HEK293 (cell line): ENCODE measurements around the gene RBM17.

Experiments
- ZBTB21 ChIP-seq: fragments of 450-650 bp; formaldehyde crosslinking; IDR thresholded peaks from 2 replicates; pipeline ENCODE4 v1.5.1; 2017; ENCODE audit warnings: missing biosample characterization, missing genetic modification characterization
- ZNF239 ChIP-seq: fragments of 450-650 bp; formaldehyde crosslinking; IDR thresholded peaks from 2 replicates; pipeline ENCODE4 v1.5.1; 2016; ENCODE audit warnings: missing biosample characterization, missing genetic modification characterization
- ZNF785 ChIP-seq: fragments of 450-650 bp; formaldehyde crosslinking; IDR thresholded peaks from 2 replicates; pipeline ENCODE4 v1.5.1; 2016; ENCODE audit warnings: missing biosample characterization, missing genetic modification characterization
- TF ChIP-seq, protein P1 (sequence below): fragments of 450-650 bp; formaldehyde crosslinking; IDR thresholded peaks from 2 replicates; pipeline ENCODE4 v1.5.1; 2016; ENCODE audit warnings: missing biosample characterization, missing genetic modification characterization
- TF ChIP-seq, protein P2 (sequence below): fragments of 450-650 bp; formaldehyde crosslinking; IDR thresholded peaks from 2 replicates; pipeline ENCODE4 v1.5.1; 2016; ENCODE audit warnings: missing biosample characterization, missing genetic modification characterization
- TF ChIP-seq, protein P3 (sequence below): sonication (generic); formaldehyde crosslinking; IDR thresholded peaks from 2 replicates; pipeline ENCODE4 v1.8.1; 2022; ENCODE audit warnings: mild to moderate bottlenecking, moderate library complexity, missing genetic modification reagents
- TF ChIP-seq, protein P4 (sequence below): fragments of 450-650 bp; formaldehyde crosslinking; IDR thresholded peaks from 2 replicates; pipeline ENCODE4 v1.5.1; 2016; ENCODE audit warnings: missing biosample characterization, missing genetic modification characterization

DNA sequence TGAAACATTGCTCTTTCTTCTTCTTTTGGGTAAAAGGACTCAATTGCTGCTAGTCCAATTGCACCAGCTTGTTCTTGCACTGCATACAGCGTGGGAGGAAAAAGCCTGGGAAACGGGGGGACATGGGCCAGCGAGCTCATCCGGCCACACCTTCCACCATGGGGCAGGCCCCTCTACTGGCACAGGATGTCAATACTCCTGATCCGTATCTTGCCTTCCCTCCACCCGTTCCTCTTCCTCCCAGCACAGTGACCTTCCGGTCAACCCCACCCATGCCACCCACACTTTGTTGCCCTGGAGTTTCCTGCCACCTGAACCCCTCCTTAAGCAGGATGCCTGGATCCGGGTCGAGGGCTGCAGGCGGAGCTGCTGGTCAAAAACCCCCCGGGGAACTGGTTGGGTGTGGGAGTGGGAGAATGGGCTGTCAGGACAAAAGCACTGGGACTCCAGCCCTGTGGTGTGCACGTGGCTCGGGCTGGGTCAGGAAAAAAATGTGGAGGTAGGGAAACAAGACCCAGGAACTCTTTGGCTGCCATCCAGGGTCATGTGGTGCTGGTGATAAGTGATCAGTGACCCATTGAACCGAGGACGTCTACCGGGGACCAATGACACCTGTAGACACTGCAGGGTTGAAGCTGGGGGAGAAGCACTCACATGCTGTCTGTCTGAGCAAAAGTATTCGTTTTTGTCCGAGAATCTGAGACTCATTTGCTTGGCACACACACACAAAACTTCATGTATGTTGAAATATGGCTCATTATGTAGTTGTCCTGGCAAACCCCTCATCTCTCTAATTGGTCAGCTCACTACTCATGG, 34.8 kb upstream of the RBM17 start:
- no peak for TF ChIP-seq ZNF785 (tag by site-specific recombination)
- TF ChIP-seq ZBTB21 (tag by site-specific recombination), result no peak
- TF ChIP-seq, protein P1, sequence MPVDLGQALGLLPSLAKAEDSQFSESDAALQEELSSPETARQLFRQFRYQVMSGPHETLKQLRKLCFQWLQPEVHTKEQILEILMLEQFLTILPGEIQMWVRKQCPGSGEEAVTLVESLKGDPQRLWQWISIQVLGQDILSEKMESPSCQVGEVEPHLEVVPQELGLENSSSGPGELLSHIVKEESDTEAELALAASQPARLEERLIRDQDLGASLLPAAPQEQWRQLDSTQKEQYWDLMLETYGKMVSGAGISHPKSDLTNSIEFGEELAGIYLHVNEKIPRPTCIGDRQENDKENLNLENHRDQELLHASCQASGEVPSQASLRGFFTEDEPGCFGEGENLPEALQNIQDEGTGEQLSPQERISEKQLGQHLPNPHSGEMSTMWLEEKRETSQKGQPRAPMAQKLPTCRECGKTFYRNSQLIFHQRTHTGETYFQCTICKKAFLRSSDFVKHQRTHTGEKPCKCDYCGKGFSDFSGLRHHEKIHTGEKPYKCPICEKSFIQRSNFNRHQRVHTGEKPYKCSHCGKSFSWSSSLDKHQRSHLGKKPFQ, result no peak
- TF ChIP-seq ZNF239 (tag by site-specific recombination), result no peak
- TF ChIP-seq, protein P2, sequence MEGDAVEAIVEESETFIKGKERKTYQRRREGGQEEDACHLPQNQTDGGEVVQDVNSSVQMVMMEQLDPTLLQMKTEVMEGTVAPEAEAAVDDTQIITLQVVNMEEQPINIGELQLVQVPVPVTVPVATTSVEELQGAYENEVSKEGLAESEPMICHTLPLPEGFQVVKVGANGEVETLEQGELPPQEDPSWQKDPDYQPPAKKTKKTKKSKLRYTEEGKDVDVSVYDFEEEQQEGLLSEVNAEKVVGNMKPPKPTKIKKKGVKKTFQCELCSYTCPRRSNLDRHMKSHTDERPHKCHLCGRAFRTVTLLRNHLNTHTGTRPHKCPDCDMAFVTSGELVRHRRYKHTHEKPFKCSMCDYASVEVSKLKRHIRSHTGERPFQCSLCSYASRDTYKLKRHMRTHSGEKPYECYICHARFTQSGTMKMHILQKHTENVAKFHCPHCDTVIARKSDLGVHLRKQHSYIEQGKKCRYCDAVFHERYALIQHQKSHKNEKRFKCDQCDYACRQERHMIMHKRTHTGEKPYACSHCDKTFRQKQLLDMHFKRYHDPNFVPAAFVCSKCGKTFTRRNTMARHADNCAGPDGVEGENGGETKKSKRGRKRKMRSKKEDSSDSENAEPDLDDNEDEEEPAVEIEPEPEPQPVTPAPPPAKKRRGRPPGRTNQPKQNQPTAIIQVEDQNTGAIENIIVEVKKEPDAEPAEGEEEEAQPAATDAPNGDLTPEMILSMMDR (tag by site-specific recombination), result no peak
- TF ChIP-seq, protein P3, sequence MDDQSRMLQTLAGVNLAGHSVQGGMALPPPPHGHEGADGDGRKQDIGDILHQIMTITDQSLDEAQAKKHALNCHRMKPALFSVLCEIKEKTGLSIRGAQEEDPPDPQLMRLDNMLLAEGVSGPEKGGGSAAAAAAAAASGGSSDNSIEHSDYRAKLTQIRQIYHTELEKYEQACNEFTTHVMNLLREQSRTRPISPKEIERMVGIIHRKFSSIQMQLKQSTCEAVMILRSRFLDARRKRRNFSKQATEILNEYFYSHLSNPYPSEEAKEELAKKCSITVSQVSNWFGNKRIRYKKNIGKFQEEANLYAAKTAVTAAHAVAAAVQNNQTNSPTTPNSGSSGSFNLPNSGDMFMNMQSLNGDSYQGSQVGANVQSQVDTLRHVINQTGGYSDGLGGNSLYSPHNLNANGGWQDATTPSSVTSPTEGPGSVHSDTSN (CRISPR knock-in tag), result no peak
- TF ChIP-seq, protein P4, sequence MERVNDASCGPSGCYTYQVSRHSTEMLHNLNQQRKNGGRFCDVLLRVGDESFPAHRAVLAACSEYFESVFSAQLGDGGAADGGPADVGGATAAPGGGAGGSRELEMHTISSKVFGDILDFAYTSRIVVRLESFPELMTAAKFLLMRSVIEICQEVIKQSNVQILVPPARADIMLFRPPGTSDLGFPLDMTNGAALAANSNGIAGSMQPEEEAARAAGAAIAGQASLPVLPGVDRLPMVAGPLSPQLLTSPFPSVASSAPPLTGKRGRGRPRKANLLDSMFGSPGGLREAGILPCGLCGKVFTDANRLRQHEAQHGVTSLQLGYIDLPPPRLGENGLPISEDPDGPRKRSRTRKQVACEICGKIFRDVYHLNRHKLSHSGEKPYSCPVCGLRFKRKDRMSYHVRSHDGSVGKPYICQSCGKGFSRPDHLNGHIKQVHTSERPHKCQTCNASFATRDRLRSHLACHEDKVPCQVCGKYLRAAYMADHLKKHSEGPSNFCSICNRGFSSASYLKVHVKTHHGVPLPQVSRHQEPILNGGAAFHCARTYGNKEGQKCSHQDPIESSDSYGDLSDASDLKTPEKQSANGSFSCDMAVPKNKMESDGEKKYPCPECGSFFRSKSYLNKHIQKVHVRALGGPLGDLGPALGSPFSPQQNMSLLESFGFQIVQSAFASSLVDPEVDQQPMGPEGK (tag by site-specific recombination), result no peak
